Endodermal cell (in vitro differentiated cells): ENCODE measurements around the gene NKX1-2. TPM values are rescaled to one million over a fixed set of nuclear protein-coding genes. Genes with fewer than 3 reads are reported as not detected.
"Not testable (repeated sequence)": the region's sequence is repeated elsewhere in the genome, so short reads cannot be mapped to it uniquely, and the experiment has no call there.

Experiments used
- DNase-seq: peaks from one replicate; pipeline ENCODE4 v3.0.0-alpha.2; 2017
- H3K27ac ChIP-seq: 2 replicates; pipeline ENCODE4 v1.5.1; 2013; ENCODE audit warnings: mild to moderate bottlenecking, low read depth, low read length, moderate library complexity
- H3K27me3 ChIP-seq: 2 replicates; pipeline ENCODE4 v1.6.1; 2013; ENCODE audit warnings: mild to moderate bottlenecking, low read length, moderate library complexity; ENCODE audit not compliant: insufficient read depth, control insufficient read depth, poor library complexity, severe bottlenecking
- H3K36me3 ChIP-seq: 2 replicates; pipeline ENCODE4 v1.7.0; 2013; ENCODE audit warnings: mild to moderate bottlenecking, low read length, moderate library complexity; ENCODE audit not compliant: control insufficient read depth, insufficient read depth
- H3K4me1 ChIP-seq: one replicate; pipeline ENCODE4 v1.7.0; 2013; ENCODE audit warnings: low read length; ENCODE audit not compliant: control insufficient read depth, insufficient read depth
- H3K4me3 ChIP-seq: 2 replicates; pipeline ENCODE4 v1.5.1; 2013; ENCODE audit warnings: mild to moderate bottlenecking, low read length, moderate library complexity
- H3K9ac ChIP-seq: 2 replicates; pipeline ENCODE4 v1.6.1; 2013; ENCODE audit warnings: mild to moderate bottlenecking, low read length, moderate library complexity; ENCODE audit not compliant: poor library complexity, severe bottlenecking; ENCODE audit errors: extremely low read depth
- H3K9me3 ChIP-seq: 2 replicates; pipeline ENCODE4 v1.6.1; 2013; ENCODE audit warnings: mild to moderate bottlenecking, low read length, moderate library complexity; ENCODE audit not compliant: control insufficient read depth
- H3K27ac Mint-ChIP-seq: 2 replicates; pipeline ENCODE4 v1.8.0; 2020; ENCODE audit warnings: mixed read lengths
- H3K27me3 Mint-ChIP-seq: 2 replicates; pipeline ENCODE4 v1.8.0; 2021; ENCODE audit warnings: mild to moderate bottlenecking, mixed read lengths; ENCODE audit not compliant: insufficient read depth
- H3K36me3 Mint-ChIP-seq: 2 replicates; pipeline ENCODE4 v1.8.0; 2020; ENCODE audit warnings: low read depth, mixed read lengths
- H3K4me1 Mint-ChIP-seq: 2 replicates; pipeline ENCODE4 v1.8.0; 2020; ENCODE audit warnings: mixed read lengths
- H3K4me3 Mint-ChIP-seq: 2 replicates; pipeline ENCODE4 v1.8.0; 2020; ENCODE audit warnings: mild to moderate bottlenecking, moderate library complexity, mixed read lengths
- H3K9me3 Mint-ChIP-seq: 2 replicates; pipeline ENCODE4 v1.8.0; 2020; ENCODE audit warnings: mild to moderate bottlenecking, mixed read lengths
- CTCF ChIP-seq: fragments of 200-600 bp; sonication (generic); conservative IDR thresholded peaks from 2 replicates; pipeline ENCODE4 v1.5.0; 2021; ENCODE audit warnings: antibody characterized with exemption, mild to moderate bottlenecking
- WGBS, 2 experiments: methylation state at CpG; one replicate each; pipeline versions ENCODE4 v1.1.5 to v1.1.7; 2013; ENCODE audit warnings: missing lambda C conversion rate in 2 of 2, mixed read lengths in 1 of 2; ENCODE audit not compliant: insufficient coverage in 1 of 2, insufficient read length in 1 of 2; 5-methylcytosine and 5-hydroxymethylcytosine counted together
- total RNA-seq, 2 donors: library from RNA; stranded (reverse); fragmentation: NEBNext Ultra II Directional in 1 of 2; extraction: Animal tissue kit (Norgen Biotek cat#: 25700) in 1 of 2; gene quantifications; 2 replicates in 1 of 2; 3 replicates in 1 of 2; pipeline ENCODE4 v1.2.1, GENCODE V29; 2021

NKX1-2 gene
- total RNA-seq, 2 donors from 2014 or later = 2.3 to 3.3 TPM

DNA sequence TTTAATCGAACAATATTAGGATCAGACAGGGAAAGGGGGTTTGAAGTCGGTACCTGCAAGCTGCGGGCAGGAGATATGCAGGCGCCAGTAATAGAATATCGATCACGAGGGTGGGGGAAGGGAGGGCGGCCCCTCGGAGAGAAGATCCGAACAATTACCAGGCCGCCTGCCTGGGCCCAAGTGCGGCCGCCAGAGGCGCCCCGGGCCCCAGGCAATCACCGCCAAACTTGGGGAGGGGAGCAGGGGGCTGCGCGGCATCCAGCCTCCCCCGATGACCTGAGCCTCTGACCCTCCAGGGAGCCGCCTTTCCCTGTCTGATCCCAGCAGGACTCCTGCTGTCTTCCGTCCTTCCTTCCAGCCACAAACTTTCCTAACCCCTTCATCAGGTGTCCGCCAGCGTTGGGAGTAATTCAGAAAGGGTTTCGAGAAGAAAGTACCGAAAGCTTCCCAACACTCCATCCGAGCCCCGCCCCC, 1.1 kb downstream of the NKX1-2 start:
- Histone ChIP-seq H3K9me3 (no peaks in the 10 kb centered on the region), H3K9ac (no peak overlapping the region), H3K4me1 (peaks cover 10% of the 10 kb centered on the region), H3K27me3 (peaks cover 61% of the 10 kb centered on the region), H3K4me3 (peak overlapping the region; percentile 75), H3K36me3 (no peaks in the 10 kb centered on the region), H3K27ac (no peak overlapping the region)
- Mint-ChIP-seq H3K36me3 (no peaks in the 10 kb centered on the region), H3K27ac (no peak overlapping the region), H3K27me3 (peaks cover 85% of the 10 kb centered on the region), H3K4me3 (peak overlapping the region; percentile 61), H3K4me1 (peaks cover 36% of the 10 kb centered on the region), H3K9me3 (no peaks in the 10 kb centered on the region)
- WGBS, 2 experiments = 0 to 1% methylated on average over 7 to 26 of the region's 26 CpGs
- DNase-seq = peak; percentile 77
- peak; percentile 71 for TF ChIP-seq CTCF

- TF ChIP-seq CTCF = no peak
- Histone ChIP-seq H3K9me3 (no peaks in the 10 kb centered on the region), H3K27ac (no peak overlapping the region), H3K9ac (no peak overlapping the region), H3K4me3 (peak overlapping the region; percentile 75), H3K27me3 (peaks cover 61% of the 10 kb centered on the region), H3K36me3 (no peaks in the 10 kb centered on the region), H3K4me1 (peaks cover 10% of the 10 kb centered on the region)
- peak; percentile 83 for DNase-seq
- Mint-ChIP-seq H3K4me3 (peak overlapping the region; percentile 61), H3K27ac (no peak overlapping the region), H3K9me3 (no peaks in the 10 kb centered on the region), H3K36me3 (no peaks in the 10 kb centered on the region), H3K4me1 (peaks cover 32% of the 10 kb centered on the region), H3K27me3 (peaks cover 77% of the 10 kb centered on the region)
- WGBS, 2 experiments = 3 to 6% methylated on average over 23 to 60 of the region's 60 CpGs
Measured at GRCh38 chr10:124447751-124448466, 1.9 kb downstream of the NKX1-2 start.

DNA sequence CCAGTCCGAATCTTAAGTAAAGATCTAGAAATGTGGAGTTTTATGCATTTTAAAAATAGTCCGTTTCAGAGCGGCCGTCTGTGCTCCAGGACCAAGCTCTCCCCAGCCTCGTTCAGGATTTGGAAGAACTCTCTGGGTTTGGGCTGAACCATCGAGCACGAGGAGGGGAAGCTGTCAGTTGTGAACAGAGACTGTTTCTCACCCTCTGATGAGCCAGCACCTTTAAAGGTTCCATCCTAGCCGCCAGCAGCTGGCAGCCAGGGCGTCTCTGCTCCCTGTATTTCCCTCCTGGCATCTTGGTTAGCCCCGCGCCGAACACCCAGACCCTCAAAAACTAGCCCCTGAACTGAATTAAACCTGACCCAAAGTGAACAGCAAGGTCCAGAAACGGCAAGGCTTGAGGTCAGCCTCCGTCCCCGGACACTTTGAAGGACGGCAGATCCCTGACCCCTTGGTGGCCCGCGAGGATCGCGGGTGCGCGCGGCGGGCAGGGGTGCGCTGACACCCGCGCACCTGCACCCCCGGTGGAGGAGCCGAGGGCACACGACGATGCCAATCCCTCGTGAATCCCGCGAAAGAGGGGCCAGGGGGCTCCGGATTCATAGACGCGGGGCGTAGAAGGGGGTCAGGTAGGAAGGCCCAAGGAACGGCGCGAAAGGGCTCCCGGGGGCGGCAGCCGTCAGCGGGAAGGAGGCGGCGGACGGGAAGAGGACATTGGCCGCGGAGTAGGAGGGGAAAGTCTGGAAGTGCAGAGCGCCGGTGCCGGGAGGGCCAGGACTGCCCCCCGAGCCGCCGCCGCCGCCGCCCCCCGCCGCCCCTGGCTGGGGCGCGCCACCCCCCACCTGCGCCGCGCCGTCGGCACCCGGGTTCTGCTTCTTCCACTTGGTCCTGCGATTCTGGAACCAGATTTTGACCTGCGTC, 2.7 kb downstream of the NKX1-2 start:
- Mint-ChIP-seq H3K4me1 (peaks cover 29% of the 10 kb centered on the region), H3K36me3 (no peaks in the 10 kb centered on the region), H3K27ac (no peak overlapping the region), H3K27me3 (peaks cover 69% of the 10 kb centered on the region), H3K4me3 (peak overlapping the region; percentile 61), H3K9me3 (no peaks in the 10 kb centered on the region)
- Histone ChIP-seq H3K27me3 (peaks cover 61% of the 10 kb centered on the region), H3K27ac (no peak overlapping the region), H3K36me3 (no peaks in the 10 kb centered on the region), H3K9ac (no peak overlapping the region), H3K4me3 (peak overlapping the region; percentile 75), H3K4me1 (peaks cover 10% of the 10 kb centered on the region), H3K9me3 (no peaks in the 10 kb centered on the region)
- no peak for TF ChIP-seq CTCF
- peak; percentile 68 for DNase-seq
- 26 to 30% methylated on average over 35 to 71 of the region's 71 CpGs for WGBS, 2 experiments

DNA sequence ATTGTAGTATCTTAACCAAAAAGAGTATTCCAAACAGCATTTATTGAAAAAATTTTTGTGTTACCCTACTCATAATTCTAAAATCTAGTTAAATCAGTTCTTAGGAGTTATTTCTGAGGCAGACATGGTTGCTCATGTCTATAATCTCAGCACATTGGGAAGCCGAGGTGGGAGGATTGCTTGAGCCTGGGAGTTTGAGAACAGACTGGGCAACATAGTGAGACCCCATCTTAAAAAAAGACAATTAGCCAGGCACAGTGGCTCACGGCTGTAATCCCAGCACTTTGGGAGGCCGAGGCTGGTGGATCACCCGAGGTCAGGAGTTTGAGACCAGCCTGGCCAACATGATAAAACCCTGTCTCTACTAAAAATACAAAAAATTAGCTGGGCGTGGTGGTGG, 8.1 kb downstream of the NKX1-2 start:
- H3K36me3 ChIP-seq, H3K27ac Mint-ChIP-seq, H3K9me3 ChIP-seq, H3K4me3 ChIP-seq, H3K4me1 ChIP-seq, H3K4me1 Mint-ChIP-seq, DNase-seq, H3K9ac ChIP-seq, H3K36me3 Mint-ChIP-seq, H3K4me3 Mint-ChIP-seq, H3K27ac ChIP-seq, H3K9me3 Mint-ChIP-seq: not testable (repeated sequence)
- 90 to 95% methylated on average over 2 to 5 of the region's 5 CpGs for WGBS, 2 experiments
- peaks cover 19% of the 10 kb centered on the region for H3K27me3 Mint-ChIP-seq
- peaks cover 17% of the 10 kb centered on the region for H3K27me3 ChIP-seq
